Measurements from ENCODE around the gene KIF2A.

Gene KIF2A

DNA sequence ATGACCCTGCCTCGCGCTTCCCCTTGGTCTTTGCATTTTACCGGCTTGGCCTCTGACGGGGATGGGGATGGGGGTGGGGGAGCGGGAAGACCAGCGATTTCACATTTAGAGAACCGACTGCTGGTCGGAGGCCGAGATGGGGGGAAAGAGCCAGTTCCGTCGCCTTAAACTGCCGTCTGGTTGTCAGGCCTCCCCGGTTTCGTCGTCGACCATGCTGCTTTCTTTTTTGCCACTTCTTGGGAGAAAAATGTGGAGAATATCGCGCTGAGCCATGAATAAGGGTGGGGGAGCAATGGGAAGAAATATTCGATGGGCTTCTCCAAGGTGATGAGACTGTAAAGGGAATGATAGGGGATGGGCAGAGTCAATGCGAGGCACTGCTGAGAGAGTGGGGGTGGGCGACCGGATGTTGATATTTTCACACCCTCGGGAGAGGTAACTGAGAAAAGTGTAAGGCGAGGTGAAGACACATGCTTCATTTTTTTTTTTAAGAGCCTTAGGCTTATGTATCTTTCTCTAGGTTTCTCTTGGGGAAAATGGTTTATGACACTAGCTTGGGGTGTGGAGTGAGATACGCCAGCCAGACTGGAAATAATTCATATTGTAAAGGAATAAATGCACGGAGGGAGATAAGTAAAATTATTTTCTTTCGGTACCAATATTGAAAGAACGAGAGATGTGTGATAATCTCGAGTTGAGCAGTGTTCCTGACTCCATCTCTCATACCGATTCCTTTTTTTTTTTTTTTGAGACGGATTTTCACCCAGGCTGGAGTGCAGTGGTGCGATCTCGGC is 1.1 kb downstream of the KIF2A start:
- TF ChIP-seq, protein P1, sequence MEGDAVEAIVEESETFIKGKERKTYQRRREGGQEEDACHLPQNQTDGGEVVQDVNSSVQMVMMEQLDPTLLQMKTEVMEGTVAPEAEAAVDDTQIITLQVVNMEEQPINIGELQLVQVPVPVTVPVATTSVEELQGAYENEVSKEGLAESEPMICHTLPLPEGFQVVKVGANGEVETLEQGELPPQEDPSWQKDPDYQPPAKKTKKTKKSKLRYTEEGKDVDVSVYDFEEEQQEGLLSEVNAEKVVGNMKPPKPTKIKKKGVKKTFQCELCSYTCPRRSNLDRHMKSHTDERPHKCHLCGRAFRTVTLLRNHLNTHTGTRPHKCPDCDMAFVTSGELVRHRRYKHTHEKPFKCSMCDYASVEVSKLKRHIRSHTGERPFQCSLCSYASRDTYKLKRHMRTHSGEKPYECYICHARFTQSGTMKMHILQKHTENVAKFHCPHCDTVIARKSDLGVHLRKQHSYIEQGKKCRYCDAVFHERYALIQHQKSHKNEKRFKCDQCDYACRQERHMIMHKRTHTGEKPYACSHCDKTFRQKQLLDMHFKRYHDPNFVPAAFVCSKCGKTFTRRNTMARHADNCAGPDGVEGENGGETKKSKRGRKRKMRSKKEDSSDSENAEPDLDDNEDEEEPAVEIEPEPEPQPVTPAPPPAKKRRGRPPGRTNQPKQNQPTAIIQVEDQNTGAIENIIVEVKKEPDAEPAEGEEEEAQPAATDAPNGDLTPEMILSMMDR (IDR thresholded peaks at IDR 0.05; ENCODE audit: poor library complexity, severe bottlenecking) = no peak
- Histone ChIP-seq H3K4me3 (ENCODE audit: severe bottlenecking) (peak overlapping the region; percentile 86), H3K9me3 (ENCODE audit: severe bottlenecking) (no peaks in the 10 kb centered on the region), H3K36me3 (ENCODE audit: low read depth) (peaks cover 31% of the 10 kb centered on the region), H3K27me3 (ENCODE audit: insufficient read depth, poor library complexity, severe bottlenecking) (no peaks in the 10 kb centered on the region), H3K27ac (ENCODE audit: poor library complexity, severe bottlenecking) (peak overlapping the region; percentile 66), H3K4me1 (ENCODE audit: insufficient read depth, poor library complexity, severe bottlenecking) (peaks cover 16% of the 10 kb centered on the region)
- no peak for DNase-seq (ENCODE audit: low spot score)
- peak; percentile 10; the same call in 2 of the 3 replicates for ATAC-seq (ENCODE audit: low read depth)

DNA sequence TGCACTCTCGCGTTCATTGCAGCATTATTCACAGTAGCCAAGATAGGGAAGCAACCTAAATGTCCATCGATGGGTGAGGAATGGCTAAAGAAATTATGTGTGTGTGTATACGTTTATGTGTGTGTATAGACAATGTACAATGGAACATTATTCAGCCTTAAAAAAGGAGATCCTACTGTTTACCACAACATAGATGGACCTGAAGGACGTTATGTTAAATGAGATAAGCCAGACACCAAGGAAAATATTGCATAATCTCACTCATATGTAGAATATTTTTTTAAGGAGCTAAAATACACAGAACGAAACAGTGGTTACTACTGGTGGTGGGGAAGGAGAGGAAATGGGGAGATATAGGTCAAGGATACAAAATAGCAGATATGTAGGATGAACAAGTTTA is 2.4 kb downstream of the KIF2A start:
- peaks cover 33% of the 10 kb centered on the region for H3K36me3 ChIP-seq (ENCODE audit: low read depth)
- TF ChIP-seq, protein P1 (IDR thresholded peaks at IDR 0.05; ENCODE audit: poor library complexity, severe bottlenecking) = no peak
- H3K4me1 ChIP-seq (ENCODE audit: insufficient read depth, poor library complexity, severe bottlenecking) = peaks cover 28% of the 10 kb centered on the region
- no peaks in the 10 kb centered on the region for H3K9me3 ChIP-seq (ENCODE audit: severe bottlenecking)
- no peaks in the 10 kb centered on the region for H3K27me3 ChIP-seq (ENCODE audit: insufficient read depth, poor library complexity, severe bottlenecking)
- DNase-seq (ENCODE audit: low spot score) (no peak), ATAC-seq (ENCODE audit: low read depth) (no peak)
- H3K27ac ChIP-seq (ENCODE audit: poor library complexity, severe bottlenecking) = no peak overlapping the region
- no peak overlapping the region for H3K4me3 ChIP-seq (ENCODE audit: severe bottlenecking)

DNA sequence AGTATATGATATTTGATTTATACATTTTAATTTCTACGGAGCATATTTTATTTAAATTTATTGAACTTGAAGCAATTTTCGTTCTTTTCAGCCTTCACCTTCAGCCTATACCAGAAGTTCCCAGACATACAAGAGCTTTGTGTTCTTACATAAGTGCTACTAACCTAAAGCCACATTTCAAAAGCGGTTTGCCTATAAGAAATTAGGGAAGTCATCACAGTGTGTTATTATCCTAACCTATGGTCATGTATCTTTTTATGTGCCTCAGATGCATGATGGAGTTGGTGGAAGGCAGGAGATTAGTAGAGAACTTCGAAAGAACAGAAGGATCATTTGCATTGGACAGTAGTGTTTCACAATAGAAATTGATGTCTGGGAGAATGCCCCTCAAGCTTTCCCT is 3.1 kb downstream of the KIF2A start:
- H3K27me3 ChIP-seq (ENCODE audit: insufficient read depth, poor library complexity, severe bottlenecking) = no peaks in the 10 kb centered on the region
- H3K36me3 ChIP-seq (ENCODE audit: low read depth) = peaks cover 33% of the 10 kb centered on the region
- DNase-seq (ENCODE audit: low spot score) (no peak), ATAC-seq (ENCODE audit: low read depth) (no peak)
- TF ChIP-seq, protein P1 (IDR thresholded peaks at IDR 0.05; ENCODE audit: poor library complexity, severe bottlenecking) = no peak
- H3K27ac ChIP-seq (ENCODE audit: poor library complexity, severe bottlenecking) = no peak overlapping the region
- peaks cover 28% of the 10 kb centered on the region for H3K4me1 ChIP-seq (ENCODE audit: insufficient read depth, poor library complexity, severe bottlenecking)
- no peaks in the 10 kb centered on the region for H3K9me3 ChIP-seq (ENCODE audit: severe bottlenecking)
- H3K4me3 ChIP-seq (ENCODE audit: severe bottlenecking) = no peak overlapping the region

DNA sequence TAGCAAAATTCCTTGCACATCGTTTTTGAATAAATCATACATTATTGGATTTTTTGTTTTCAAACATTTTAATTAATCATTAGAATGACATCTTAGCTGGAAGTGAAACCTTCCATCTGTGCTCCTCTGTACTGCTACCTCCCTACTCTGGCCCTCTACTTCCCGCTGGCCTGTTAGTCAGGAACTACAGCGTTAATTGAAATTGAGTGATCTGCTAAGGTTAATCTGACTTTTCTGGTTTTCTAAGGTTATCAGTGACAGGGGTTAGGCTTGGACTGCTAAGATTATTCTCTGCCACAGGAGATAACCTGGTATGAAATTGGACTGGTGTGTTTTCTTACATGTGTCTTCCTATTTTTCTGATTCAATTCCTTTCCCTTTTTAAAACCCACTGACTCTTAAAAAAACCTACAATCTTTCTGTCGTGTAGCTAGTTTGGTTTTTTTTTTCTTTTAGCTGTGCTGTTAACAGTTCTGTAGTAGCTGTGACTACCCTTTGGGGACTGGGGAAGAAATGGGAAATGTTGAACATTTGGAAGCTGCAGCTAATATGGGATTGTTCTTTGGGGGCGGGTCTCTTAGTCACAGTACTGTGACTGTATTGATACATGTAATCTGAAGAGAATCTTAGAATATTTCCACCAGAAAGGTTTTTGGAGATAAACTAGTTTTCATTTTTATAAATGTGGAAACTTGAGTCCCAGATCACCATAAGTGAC is 4.6 kb downstream of the KIF2A start:
- ATAC-seq (ENCODE audit: low read depth) (no peak), DNase-seq (ENCODE audit: low spot score) (no peak)
- Histone ChIP-seq H3K9me3 (ENCODE audit: severe bottlenecking) (no peaks in the 10 kb centered on the region), H3K36me3 (ENCODE audit: low read depth) (peaks cover 33% of the 10 kb centered on the region), H3K27ac (ENCODE audit: poor library complexity, severe bottlenecking) (no peak overlapping the region), H3K4me1 (ENCODE audit: insufficient read depth, poor library complexity, severe bottlenecking) (peaks cover 24% of the 10 kb centered on the region), H3K4me3 (ENCODE audit: severe bottlenecking) (no peak overlapping the region), H3K27me3 (ENCODE audit: insufficient read depth, poor library complexity, severe bottlenecking) (no peaks in the 10 kb centered on the region)
- TF ChIP-seq, protein P1 (IDR thresholded peaks at IDR 0.05; ENCODE audit: poor library complexity, severe bottlenecking) = no peak

Data from RWPE2 (cell line).